Neural progenitor cell (in vitro differentiated cells): ENCODE measurements around the gene SLC28A3.

ENCODE experiments used
- CTCF ChIP-seq: fragments of 200-600 bp; sonication (generic); IDR thresholded peaks from 2 replicates; pipeline ENCODE4 v1.5.1; 2017; ENCODE audit warnings: antibody characterized with exemption, mild to moderate bottlenecking
- EZH2 ChIP-seq: fragments of 200-600 bp; sonication (generic); IDR thresholded peaks from 2 replicates; pipeline ENCODE4 v1.6.1; 2017; ENCODE audit warnings: antibody characterized with exemption, mild to moderate bottlenecking, moderate library complexity
- EZH2phosphoT487 ChIP-seq: fragments of 200-600 bp; sonication (generic); IDR thresholded peaks from 2 replicates; pipeline ENCODE4 v1.6.1; 2017; ENCODE audit warnings: antibody characterized with exemption

- TF ChIP-seq EZH2 (no peak), CTCF (no peak), EZH2phosphoT487 (no peak)
Measured at GRCh38 chr9:84385386-84386040, 45.0 kb upstream of the SLC28A3 start.
